G401 (cell line): Measurements from ENCODE around the gene BPGM. TPM values are rescaled to one million over a fixed set of nuclear protein-coding genes. Genes with fewer than 3 reads are reported as not detected.
"Not testable (repeated sequence)": the region's sequence is repeated elsewhere in the genome, so short reads cannot be mapped to it uniquely, and the experiment has no call there.

Experiments
- DNase-seq: peaks from one replicate; pipeline ENCODE4 v3.0.0-alpha.2; 2015; ENCODE audit warnings: low spot score
- in situ Hi-C: cut with HindIII; loops from 2 replicates; pipeline ENCODE4 v1.10.0; 2016; ENCODE audit warnings: low sequenced_read_pairs, mixed read lengths
- total RNA-seq: library from RNA; depleted of rRNA; stranded (reverse); fragments of >200 nt; shearing (Covaris generic); gene quantifications from 2 replicates; pipeline ENCODE4 v1.2.3, GENCODE V29; 2014

BPGM gene
- total RNA-seq, 1 experiment from 2014 or later, result 10.8 TPM

- in situ Hi-C loops, result no loop called here
- DNase-seq, result no peak
These were observed 10.9 kb downstream of the BPGM start for GRCh38 chr7:134657526-134657925.

- no peak for DNase-seq
- in situ Hi-C loops, result no loop called here
These were observed 13.7 kb downstream of the BPGM start for GRCh38 chr7:134660242-134660785.

- in situ Hi-C loops, result no loop called here
- no peak for DNase-seq
These were observed 14.3 kb downstream of the BPGM start for GRCh38 chr7:134660961-134661376.

- DNase-seq, result no peak
- in situ Hi-C loops, result no loop called here
These were observed 15.7 kb downstream of the BPGM start for GRCh38 chr7:134662166-134662870.

GRCh38 chr7:134662871-134663205, 16.2 kb downstream of the BPGM start:
- DNase-seq, result no peak
- in situ Hi-C loops, result no loop called here

- in situ Hi-C loops, DNase-seq: not testable (repeated sequence)
These were observed 18.4 kb downstream of the BPGM start for GRCh38 chr7:134665045-134665444.

- no peak for DNase-seq
- in situ Hi-C loops, result no loop called here
These were observed 21.2 kb downstream of the BPGM start for GRCh38 chr7:134667899-134668298.

GRCh38 chr7:134669388-134669787, 22.7 kb downstream of the BPGM start:
- in situ Hi-C loops, result no loop called here
- no peak for DNase-seq

- in situ Hi-C loops, result no loop called here
- DNase-seq, result peak; percentile 38
These were observed 23.3 kb downstream of the BPGM start for GRCh38 chr7:134669845-134670373.

GRCh38 chr7:134671609-134672008, 25.0 kb downstream of the BPGM start:
- DNase-seq, result no peak
- in situ Hi-C loops, result no loop called here

- in situ Hi-C loops, result no loop called here
- DNase-seq, result no peak
These were observed 27.8 kb downstream of the BPGM start for GRCh38 chr7:134674424-134674823.

- in situ Hi-C loops, result no loop called here
- DNase-seq, result no peak
These were observed 30.1 kb downstream of the BPGM start for GRCh38 chr7:134676743-134677142.

GRCh38 chr7:134678115-134678514, 31.5 kb downstream of the BPGM start:
- in situ Hi-C loops, result no loop called here
- DNase-seq, result no peak

GRCh38 chr7:134679006-134679405, 32.4 kb downstream of the BPGM start:
- in situ Hi-C loops, result no loop called here
- DNase-seq, result no peak

- in situ Hi-C loops, result no loop called here
These were observed 37.5 kb downstream of the BPGM start for GRCh38 chr7:134684165-134684564.

GRCh38 chr7:134685250-134685649, 38.6 kb downstream of the BPGM start:
- in situ Hi-C loops, result no loop called here
- no peak for DNase-seq

More at GRCh38 chr7:134684165-134684564, 37.5 kb downstream of the BPGM start:
- no peak for DNase-seq

- in situ Hi-C loops, result no loop called here
- peak; percentile 41 for DNase-seq
These were observed 40.1 kb downstream of the BPGM start for GRCh38 chr7:134686786-134687185.

- DNase-seq, in situ Hi-C loops: not testable (repeated sequence)
These were observed 42.9 kb downstream of the BPGM start for GRCh38 chr7:134689550-134689949.

- peak; percentile 13 for DNase-seq
- in situ Hi-C loops, result no loop called here
These were observed 43.4 kb downstream of the BPGM start for GRCh38 chr7:134690016-134690415.

- peak; percentile 8 for DNase-seq
- in situ Hi-C loops, result no loop called here
These were observed 44.2 kb downstream of the BPGM start for GRCh38 chr7:134690614-134691504.
